Ascending aorta (tissue), 2 donors: ENCODE data around the gene MFAP1. TPM values are rescaled to one million over a fixed set of nuclear protein-coding genes. Genes with fewer than 3 reads are reported as not detected.

Experiments
- DNase-seq, 2 donors: peaks; one replicate each; pipeline ENCODE4 v3.0.0-alpha.2; 2019; ENCODE audit warnings: low spot score in 2 of 2
- H3K27ac ChIP-seq, 2 donors: fragments of 200-600 bp; sonication (generic); one replicate each; pipeline ENCODE4 v1.5.1; 2016 to 2017; ENCODE audit warnings: mild to moderate bottlenecking in 1 of 2
- H3K27me3 ChIP-seq: fragments of 200-600 bp; sonication (generic); one replicate; pipeline ENCODE4 v1.5.1; 2017
- H3K36me3 ChIP-seq, 2 donors: fragments of 200-600 bp; sonication (generic); one replicate each; pipeline ENCODE4 v1.5.1; 2016
- H3K4me1 ChIP-seq, 2 donors: fragments of 200-600 bp; sonication (generic); one replicate each; pipeline ENCODE4 v1.5.1; 2016 to 2017; ENCODE audit warnings: mild to moderate bottlenecking in 1 of 2
- H3K4me3 ChIP-seq, 2 donors: fragments of 200-600 bp; sonication (generic); one replicate each; pipeline ENCODE4 v1.5.1; 2016 to 2017; ENCODE audit warnings: mild to moderate bottlenecking in 1 of 2
- H3K9me3 ChIP-seq, 2 donors: fragments of 200-600 bp; sonication (generic); one replicate each; pipeline ENCODE4 v1.5.1; 2016
- CTCF ChIP-seq, 3 experiments: fragments of 200-600 bp in 2 of 3; fragments of 450-650 bp in 1 of 3; sonication (generic) in 2 of 3; IDR thresholded peaks; one replicate each; pipeline ENCODE4 v1.5.1; 2016 to 2019; ENCODE audit warnings: antibody characterized with exemption in 3 of 3, mild to moderate bottlenecking in 1 of 3, moderate library complexity in 1 of 3
- intact Hi-C: fragments of 100-400 bp; cut with DNase I; formaldehyde crosslinking; loops from one replicate; pipeline ENCODE4 v1.15.1; 2023
- total RNA-seq: library from RNA; depleted of rRNA; stranded (reverse); fragments of >200 nt; gene quantifications from one replicate; pipeline ENCODE4 v1.1.0, GENCODE V29; 2016

MFAP1 gene
- total RNA-seq, 1 donor from 2014 or later = 14.8 TPM

- Histone ChIP-seq H3K4me1 (peaks cover 0 to 11% of the 10 kb centered on the region in 2 donors), H3K27ac (peak overlapping the region; percentile 88 to 92), H3K27me3 (no peaks in the 10 kb centered on the region), H3K36me3 (peaks cover 18 to 39% of the 10 kb centered on the region in 2 donors), H3K4me3 (peak overlapping the region in 1 of 2 donors; percentile 73), H3K9me3 (no peaks in the 10 kb centered on the region)
- no peak for TF ChIP-seq CTCF (IDR thresholded peaks at IDR 0.05)
- intact Hi-C loops = loop anchor here (10.0 kb wide), 2 partner anchors 49 to 261 kb away; partner anchors contain the start of genes MAP1A, MFAP1 and WDR76
- DNase-seq = peak in 1 of 2 donors; percentile 72
These were observed 49.0 kb downstream of the MFAP1 start for GRCh38 chr15:43775411-43775965.

- no peak for DNase-seq
- no peaks in the 10 kb centered on the region for H3K9me3 ChIP-seq
- intact Hi-C loops = loop anchor here (10.0 kb wide), 2 partner anchors 51 to 259 kb away; partner anchors contain the start of genes MAP1A, MFAP1 and WDR76
- no peak for TF ChIP-seq CTCF (IDR thresholded peaks at IDR 0.05)
- H3K4me3 ChIP-seq = no peak overlapping the region
- peaks cover 29 to 51% of the 10 kb centered on the region in 2 donors for H3K36me3 ChIP-seq
- no peaks in the 10 kb centered on the region for H3K27me3 ChIP-seq
- peaks cover 0 to 11% of the 10 kb centered on the region in 2 donors for H3K4me1 ChIP-seq
- peak overlapping the region; percentile 88 to 92 for H3K27ac ChIP-seq
These were observed 50.4 kb downstream of the MFAP1 start for GRCh38 chr15:43774062-43774461.

DNA sequence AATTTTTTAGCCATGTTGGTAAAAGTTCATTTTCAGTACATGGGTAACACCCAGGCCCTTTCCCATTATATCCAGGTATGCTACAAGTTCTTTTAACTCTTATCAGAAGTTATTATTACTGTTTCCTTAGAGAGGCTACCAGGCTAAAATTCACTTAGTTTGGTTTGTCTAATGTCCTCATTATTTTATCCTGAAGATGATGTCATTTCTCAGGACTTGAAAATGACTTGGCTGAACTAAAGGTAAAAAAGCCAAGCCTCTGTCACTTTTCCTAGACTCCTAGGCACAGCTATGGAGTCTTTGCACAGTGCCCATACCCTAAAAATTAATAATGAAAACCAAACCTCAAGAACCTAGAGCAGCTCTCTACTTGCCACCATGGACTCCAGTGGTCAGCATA lies 51.9 kb downstream of the MFAP1 start:
- no peak for DNase-seq
- no peak overlapping the region for H3K27ac ChIP-seq
- no peaks in the 10 kb centered on the region for H3K27me3 ChIP-seq
- intact Hi-C loops = loop anchor here (10.0 kb wide), 2 partner anchors 52 to 258 kb away; partner anchors contain the start of genes MAP1A, MFAP1 and WDR76
- no peak overlapping the region for H3K4me3 ChIP-seq
- peaks cover 42 to 65% of the 10 kb centered on the region in 2 donors for H3K36me3 ChIP-seq
- TF ChIP-seq CTCF (IDR thresholded peaks at IDR 0.05) = no peak
- peaks cover 0 to 6% of the 10 kb centered on the region in 2 donors for H3K4me1 ChIP-seq
- no peaks in the 10 kb centered on the region for H3K9me3 ChIP-seq

- intact Hi-C loops = loop anchor here (10.0 kb wide), 2 partner anchors 53 to 257 kb away; partner anchors contain the start of genes MAP1A, MFAP1 and WDR76
- DNase-seq = no peak
- no peaks in the 10 kb centered on the region for H3K9me3 ChIP-seq
- H3K4me1 ChIP-seq = peaks cover 0 to 6% of the 10 kb centered on the region in 2 donors
- H3K36me3 ChIP-seq = peaks cover 50 to 73% of the 10 kb centered on the region in 2 donors
- no peak for TF ChIP-seq CTCF (IDR thresholded peaks at IDR 0.05)
- no peak overlapping the region for H3K4me3 ChIP-seq
- no peaks in the 10 kb centered on the region for H3K27me3 ChIP-seq
- H3K27ac ChIP-seq = no peak overlapping the region
These were observed 52.7 kb downstream of the MFAP1 start for GRCh38 chr15:43771816-43772215.

DNA sequence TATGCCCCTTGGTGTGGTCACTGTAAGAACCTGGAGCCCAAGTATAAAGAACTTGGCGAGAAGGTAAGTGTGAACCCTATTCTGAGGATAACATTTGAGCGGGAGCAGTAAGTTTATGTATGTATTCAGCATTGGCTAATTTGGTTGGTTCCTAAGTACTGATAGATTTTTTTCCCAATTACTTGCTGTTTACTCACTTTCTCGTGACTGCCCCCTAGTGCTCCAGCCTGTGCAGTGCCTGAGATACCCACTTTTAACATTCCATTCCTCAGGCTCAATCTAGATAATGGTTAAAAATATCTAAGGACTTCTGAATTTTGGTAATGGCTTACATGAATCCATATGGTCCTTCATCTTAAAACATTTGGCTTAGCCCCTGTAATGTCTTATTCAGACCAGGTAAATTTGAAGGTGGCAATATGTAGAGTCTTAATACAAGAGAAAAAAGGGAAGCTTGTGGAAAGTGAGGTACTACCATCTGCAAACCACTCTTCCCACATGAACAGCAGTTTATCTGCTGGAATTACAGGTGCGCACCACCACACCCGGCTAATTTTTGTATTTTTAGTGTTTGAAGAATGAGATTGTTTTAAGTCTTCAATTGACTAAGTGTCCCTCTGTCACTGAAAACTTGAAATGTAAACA lies 54.8 kb downstream of the MFAP1 start:
- intact Hi-C loops = loop anchor here (10.0 kb wide), 2 partner anchors 55 to 255 kb away; partner anchors contain the start of genes MAP1A, MFAP1 and WDR76
- Histone ChIP-seq H3K4me1 (no peaks in the 10 kb centered on the region), H3K27me3 (no peaks in the 10 kb centered on the region), H3K9me3 (no peaks in the 10 kb centered on the region), H3K4me3 (no peak overlapping the region), H3K27ac (peak overlapping the region in 1 of 2 donors; percentile 39), H3K36me3 (peaks cover 68 to 94% of the 10 kb centered on the region in 2 donors)
- peak; percentile 43 to 85 (median 76) for TF ChIP-seq CTCF (IDR thresholded peaks at IDR 0.05)
- DNase-seq = peak in 1 of 2 donors; percentile 75
